ENCODE data around the gene GDF10. TPM values are rescaled to one million over a fixed set of nuclear protein-coding genes. Genes with fewer than 3 reads are reported as not detected.

The GDF10 gene
- total and polyA plus RNA-seq, 7 donors = 0.03 to 0.58 (median 0.14) TPM; not detected in 2

- Histone ChIP-seq H3K4me1 (no peaks in the 10 kb centered on the region), H3K36me3 (ENCODE audit: insufficient read depth in 1 of 2, low read depth in 1 of 2) (no peaks in the 10 kb centered on the region), H3K4me3 (no peak overlapping the region), H3K9me3 (no peaks in the 10 kb centered on the region), H3K27me3 (ENCODE audit: insufficient read depth in 3 of 3, low read length in 2 of 3) (peaks cover 0 to 3% (median 0%) of the 10 kb centered on the region in 3 donors), H3K27ac (no peak overlapping the region)
- 96 to 99% (median 97%) methylated on average over 9 of the region's 9 CpGs for WGBS, 3 donors
- ATAC-seq (no peak), DNase-seq (peak in 1 of 2 donors; percentile 10)
- intact Hi-C loops (cut with DNase I) = no loop called here
- TF ChIP-seq CTCF (IDR thresholded peaks at IDR 0.05) = no peak
These were observed 31.5 kb downstream of the GDF10 start for GRCh38 chr10:47331491-47331890.

- H3K27ac ChIP-seq = no peak overlapping the region
- no peak for TF ChIP-seq CTCF (IDR thresholded peaks at IDR 0.05)
- no peaks in the 10 kb centered on the region for H3K9me3 ChIP-seq
- no peaks in the 10 kb centered on the region for H3K4me1 ChIP-seq
- no peak overlapping the region for H3K4me3 ChIP-seq
- no peak for ATAC-seq
- no peaks in the 10 kb centered on the region for H3K36me3 ChIP-seq (ENCODE audit: insufficient read depth in 1 of 2, low read depth in 1 of 2)
- H3K27me3 ChIP-seq (ENCODE audit: insufficient read depth in 3 of 3, low read length in 2 of 3) = peaks cover 0 to 3% (median 0%) of the 10 kb centered on the region in 3 donors
- peak in 1 of 2 donors; percentile 20 for DNase-seq
- 58 to 78% (median 64%) methylated on average over 7 of the region's 7 CpGs for WGBS, 3 donors
- intact Hi-C loops (cut with DNase I) = no loop called here
These were observed 32.0 kb downstream of the GDF10 start for GRCh38 chr10:47331954-47332353.

GRCh38 chr10:47332371-47332770 lies 32.4 kb downstream of the GDF10 start:
- Histone ChIP-seq H3K27ac (no peak overlapping the region), H3K9me3 (no peaks in the 10 kb centered on the region), H3K4me3 (no peak overlapping the region), H3K36me3 (ENCODE audit: insufficient read depth in 1 of 2, low read depth in 1 of 2) (no peaks in the 10 kb centered on the region), H3K4me1 (no peaks in the 10 kb centered on the region), H3K27me3 (ENCODE audit: insufficient read depth in 3 of 3, low read length in 2 of 3) (peaks cover 0 to 3% (median 0%) of the 10 kb centered on the region in 3 donors)
- intact Hi-C loops (cut with DNase I) = no loop called here
- peak in 1 of 2 donors; percentile 4 for DNase-seq
- no peak for ATAC-seq
- no peak for TF ChIP-seq CTCF (IDR thresholded peaks at IDR 0.05)
- 65 to 76% (median 66%) methylated on average over 3 of the region's 3 CpGs for WGBS, 3 donors

GRCh38 chr10:47332946-47333345 lies 32.9 kb downstream of the GDF10 start:
- H3K4me1 ChIP-seq = no peaks in the 10 kb centered on the region
- H3K9me3 ChIP-seq = no peaks in the 10 kb centered on the region
- H3K27me3 ChIP-seq (ENCODE audit: insufficient read depth in 3 of 3, low read length in 2 of 3) = peaks cover 0 to 3% (median 0%) of the 10 kb centered on the region in 3 donors
- no peaks in the 10 kb centered on the region for H3K36me3 ChIP-seq (ENCODE audit: insufficient read depth in 1 of 2, low read depth in 1 of 2)
- no peak overlapping the region for H3K4me3 ChIP-seq
- DNase-seq (peak in 1 of 2 donors; percentile 6), ATAC-seq (no peak)
- intact Hi-C loops (cut with DNase I) = no loop called here
- no peak for TF ChIP-seq CTCF (IDR thresholded peaks at IDR 0.05)
- H3K27ac ChIP-seq = no peak overlapping the region
- WGBS, 3 donors = 63 to 73% (median 70%) methylated on average over 3 of the region's 3 CpGs

GRCh38 chr10:47333532-47333931 lies 33.5 kb downstream of the GDF10 start:
- no peak for TF ChIP-seq CTCF (IDR thresholded peaks at IDR 0.05)
- no peak for ATAC-seq
- intact Hi-C loops (cut with DNase I) = no loop called here
- 87 to 92% (median 88%) methylated on average over 6 of the region's 6 CpGs for WGBS, 3 donors
- DNase-seq = peak in 1 of 2 donors; percentile 4
- Histone ChIP-seq H3K27ac (no peak overlapping the region), H3K4me1 (no peaks in the 10 kb centered on the region), H3K27me3 (ENCODE audit: insufficient read depth in 3 of 3, low read length in 2 of 3) (peaks cover 0 to 3% (median 0%) of the 10 kb centered on the region in 3 donors), H3K9me3 (no peaks in the 10 kb centered on the region), H3K4me3 (no peak overlapping the region), H3K36me3 (ENCODE audit: insufficient read depth in 1 of 2, low read depth in 1 of 2) (no peaks in the 10 kb centered on the region)
